GM12865 (cell line): ENCODE results near the gene NXPH4.

Experiments
- DNase-seq: peaks from one replicate; pipeline ENCODE4 v3.0.0; 2010; ENCODE audit warnings: low read depth
- H3K4me3 ChIP-seq: 2 replicates; pipeline ENCODE4 v1.5.1; 2011; ENCODE audit warnings: mild to moderate bottlenecking, low read depth, low read length, control low read depth
- CTCF ChIP-seq: IDR thresholded peaks from 2 replicates; pipeline ENCODE4 v1.5.1; 2011; ENCODE audit warnings: low read length, control low read depth, low read depth, inconsistent platforms; ENCODE audit not compliant: insufficient read depth; ENCODE audit errors: missing control alignments

NXPH4 gene

GRCh38 chr12:57266681-57267080 is 50.1 kb downstream of the NXPH4 start:
- H3K4me3 ChIP-seq = no peak overlapping the region
- no peak for TF ChIP-seq CTCF
- no peak for DNase-seq

DNA sequence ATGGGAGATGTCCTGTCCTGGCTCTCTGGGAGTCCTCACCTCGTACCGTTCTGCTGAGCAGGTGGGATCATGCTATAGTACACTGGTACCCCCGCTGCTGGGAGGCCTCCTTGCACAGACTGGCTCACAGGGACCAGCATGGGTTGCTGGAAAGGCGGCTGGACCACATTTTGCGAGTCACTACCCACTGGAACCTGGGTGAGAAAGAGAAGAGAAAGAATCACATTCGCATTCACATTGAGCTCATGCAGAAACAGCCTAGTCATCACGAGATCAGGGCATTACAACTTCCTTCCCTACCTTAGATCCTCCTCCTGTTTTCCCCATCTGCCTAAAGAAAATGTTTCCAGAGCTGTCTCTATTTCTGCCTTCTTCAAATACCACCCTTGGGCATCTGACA is 51.7 kb downstream of the NXPH4 start:
- H3K4me3 ChIP-seq = no peak overlapping the region
- TF ChIP-seq CTCF = no peak
- no peak for DNase-seq

- no peak for TF ChIP-seq CTCF
- no peak for DNase-seq
- no peak overlapping the region for H3K4me3 ChIP-seq
These were observed 54.4 kb downstream of the NXPH4 start for GRCh38 chr12:57270966-57271470.

GRCh38 chr12:57272337-57273151 is 56.0 kb downstream of the NXPH4 start:
- H3K4me3 ChIP-seq = no peak overlapping the region
- DNase-seq = no peak
- no peak for TF ChIP-seq CTCF

DNA sequence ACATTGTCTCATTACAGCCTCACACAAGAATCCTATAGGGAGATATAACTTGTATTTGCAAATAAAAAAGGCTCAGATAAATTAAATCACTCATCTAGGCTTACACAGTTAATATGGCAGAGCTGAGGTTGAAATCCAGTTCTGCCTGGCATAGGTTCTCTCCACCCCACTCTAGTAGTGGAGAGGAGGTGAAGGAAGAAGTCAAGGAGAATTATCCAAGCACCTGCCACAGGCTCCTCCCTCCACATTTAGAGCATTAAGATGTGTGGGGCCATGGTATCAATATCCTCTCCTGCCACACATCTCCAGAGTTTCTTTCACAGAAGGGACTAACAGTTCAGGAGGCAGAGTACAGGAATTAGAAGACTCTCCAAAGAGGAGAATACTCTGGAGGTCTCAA is 56.9 kb downstream of the NXPH4 start:
- H3K4me3 ChIP-seq = no peak overlapping the region
- no peak for TF ChIP-seq CTCF
- DNase-seq = no peak
